Caco-2 (cell line): ENCODE results near the gene SYT14. TPM values are rescaled to one million over a fixed set of nuclear protein-coding genes. Genes with fewer than 3 reads are reported as not detected.

Experiments
- BruUV-seq: library from RNA; stranded (reverse); fragments of 400-500 nt; replicated peaks from 2 replicates; lab custom pipeline; 2021; lab: Mats Ljungman, UMichigan
- CTCF ChIA-PET: fragments of 300-600 bp; sonication (Branson Sonifier 250); formaldehyde crosslinking; loops from one replicate; lab custom pipeline; 2022; ENCODE audit warnings: antibody characterized with exemption; lab: Charles Lee
- POLR2A ChIA-PET: fragments of 300-600 bp; sonication (Branson Sonifier 250); formaldehyde crosslinking; loops from one replicate; lab custom pipeline; 2022; ENCODE audit warnings: antibody characterized with exemption; lab: Charles Lee
- DNase-seq, 2 experiments: peaks; one replicate each; pipeline versions ENCODE4 v3.0.0 to v3.0.0-alpha.2; 2020 to 2022
- H3K27me3 ChIP-seq: replicated peaks from 2 replicates; pipeline ENCODE4 v1.6.0; 2011; ENCODE audit warnings: low read length; ENCODE audit not compliant: control insufficient read depth, insufficient read depth
- H3K36me3 ChIP-seq: 2 replicates; pipeline ENCODE4 v1.5.1; 2011; ENCODE audit warnings: low read length; ENCODE audit not compliant: control insufficient read depth, insufficient read depth
- H3K4me1 ChIP-seq: fragments of 250-450 bp; sonication (Bioruptor Pico); 2 replicates; pipeline ENCODE4 v1.5.1; 2020; ENCODE audit warnings: mild to moderate bottlenecking
- H3K4me3 ChIP-seq: 2 replicates; pipeline ENCODE4 v1.5.1; 2011; ENCODE audit warnings: low read depth, mild to moderate bottlenecking, control low read depth, low read length
- H3K9me3 ChIP-seq: fragments of 250-450 bp; sonication (Bioruptor Pico); 2 replicates; pipeline ENCODE4 v1.5.1; 2020; ENCODE audit warnings: mild to moderate bottlenecking, moderate library complexity
- H3K27ac Mint-ChIP-seq: one replicate; pipeline ENCODE4 v1.8.0; 2022; ENCODE audit warnings: mixed read lengths; ENCODE audit not compliant: unreplicated experiment
- H3K27me3 Mint-ChIP-seq: one replicate; pipeline ENCODE4 v1.8.0; 2022; ENCODE audit warnings: mixed read lengths; ENCODE audit not compliant: insufficient read depth, unreplicated experiment
- H3K36me3 Mint-ChIP-seq: one replicate; pipeline ENCODE4 v1.8.0; 2022; ENCODE audit warnings: mild to moderate bottlenecking, mixed read lengths; ENCODE audit not compliant: insufficient read depth, unreplicated experiment
- H3K4me1 Mint-ChIP-seq: one replicate; pipeline ENCODE4 v1.8.0; 2022; ENCODE audit warnings: low read depth, mixed read lengths; ENCODE audit not compliant: unreplicated experiment
- H3K4me3 Mint-ChIP-seq: one replicate; pipeline ENCODE4 v1.8.0; 2022; ENCODE audit warnings: mild to moderate bottlenecking, moderate library complexity, mixed read lengths; ENCODE audit not compliant: unreplicated experiment
- H3K9me3 Mint-ChIP-seq: one replicate; pipeline ENCODE4 v1.8.0; 2022; ENCODE audit warnings: mixed read lengths; ENCODE audit not compliant: unreplicated experiment
- CTCF ChIP-seq, 2 experiments: fragments of 200-600 bp in 1 of 2; IDR thresholded peaks; 1 replicate in 1 of 2; 2 replicates in 1 of 2; pipeline versions ENCODE4 v1.5.1 to v1.8.0; 2011 to 2022; ENCODE audit warnings: antibody characterized with exemption in 1 of 2, control low read depth in 1 of 2, inconsistent platforms in 1 of 2, low read depth in 1 of 2, low read length in 1 of 2, mild to moderate bottlenecking in 1 of 2, moderate library complexity in 1 of 2; ENCODE audit not compliant: insufficient read depth in 1 of 2, severe bottlenecking in 1 of 2, unreplicated experiment in 1 of 2
- intact Hi-C: fragments of 100-400 bp; cut with micrococcal nuclease; formaldehyde crosslinking; loops from one replicate; pipeline ENCODE4 v1.10.0; 2022; ENCODE audit not compliant: unreplicated experiment
- total RNA-seq: library from RNA; stranded (reverse); gene quantifications from 2 replicates; pipeline ENCODE4 v1.2.3, GENCODE V29; 2022

SYT14 gene
- total RNA-seq, 1 experiment from 2014 or later = 0.18 TPM

GRCh38 chr1:210124736-210125135, 186.7 kb downstream of the SYT14 start:
- Histone ChIP-seq H3K9me3 (no peaks in the 10 kb centered on the region), H3K36me3 (no peaks in the 10 kb centered on the region), H3K4me1 (no peaks in the 10 kb centered on the region), H3K27me3 (no peaks in the 10 kb centered on the region), H3K4me3 (no peak overlapping the region)
- TF ChIP-seq CTCF (IDR thresholded peaks at IDR 0.05; ENCODE audit: insufficient read depth in 1 of 2, low read depth in 1 of 2, low read length in 1 of 2, severe bottlenecking in 1 of 2, unreplicated experiment in 1 of 2) = no peak
- intact Hi-C loops = no loop called here
- CTCF ChIA-PET = no interaction called here
- DNase-seq = no peak
- Mint-ChIP-seq H3K36me3 (no peaks in the 10 kb centered on the region), H3K27ac (no peak overlapping the region), H3K4me3 (no peak overlapping the region), H3K4me1 (no peaks in the 10 kb centered on the region), H3K27me3 (peaks cover under 1% of the 10 kb centered on the region), H3K9me3 (no peaks in the 10 kb centered on the region)
- POLR2A ChIA-PET = no interaction called here
- no TSS peak for BruUV-seq

- intact Hi-C loops = no loop called here
- CTCF ChIA-PET = interaction anchor here (0.6 kb wide), 1 partner anchor 225 kb away, joined by 3 read pairs; no protein-coding TSS in a partner anchor
Observed at GRCh38 chr1:210125143-210125542, 187.1 kb downstream of the SYT14 start.

GRCh38 chr1:210129092-210129491, 191.1 kb downstream of the SYT14 start:
- DNase-seq = no peak
- H3K9me3 ChIP-seq = no peaks in the 10 kb centered on the region
- BruUV-seq = no TSS peak
- no peaks in the 10 kb centered on the region for H3K27me3 ChIP-seq
- H3K27me3 Mint-ChIP-seq = peaks cover 7% of the 10 kb centered on the region
- POLR2A ChIA-PET = no interaction called here
- no peaks in the 10 kb centered on the region for H3K4me1 ChIP-seq
- intact Hi-C loops = no loop called here
- no peak overlapping the region for H3K27ac Mint-ChIP-seq
- CTCF ChIA-PET = no interaction called here
- H3K4me1 Mint-ChIP-seq = no peaks in the 10 kb centered on the region
- no peak overlapping the region for H3K4me3 ChIP-seq
- no peaks in the 10 kb centered on the region for H3K36me3 ChIP-seq
- H3K36me3 Mint-ChIP-seq = no peaks in the 10 kb centered on the region
- no peak for TF ChIP-seq CTCF (IDR thresholded peaks at IDR 0.05; ENCODE audit: insufficient read depth in 1 of 2, low read depth in 1 of 2, low read length in 1 of 2, severe bottlenecking in 1 of 2, unreplicated experiment in 1 of 2)
- no peak overlapping the region for H3K4me3 Mint-ChIP-seq
- H3K9me3 Mint-ChIP-seq = no peaks in the 10 kb centered on the region

More at GRCh38 chr1:210125143-210125542, 187.1 kb downstream of the SYT14 start:
- Mint-ChIP-seq H3K36me3 (no peaks in the 10 kb centered on the region), H3K9me3 (no peaks in the 10 kb centered on the region), H3K4me3 (no peak overlapping the region), H3K27ac (no peak overlapping the region), H3K4me1 (no peaks in the 10 kb centered on the region), H3K27me3 (peaks cover 3% of the 10 kb centered on the region)
- Histone ChIP-seq H3K4me3 (no peak overlapping the region), H3K27me3 (no peaks in the 10 kb centered on the region), H3K36me3 (no peaks in the 10 kb centered on the region), H3K4me1 (no peaks in the 10 kb centered on the region), H3K9me3 (no peaks in the 10 kb centered on the region)
- DNase-seq = no peak
- BruUV-seq = no TSS peak
- TF ChIP-seq CTCF (IDR thresholded peaks at IDR 0.05; ENCODE audit: insufficient read depth in 1 of 2, low read depth in 1 of 2, low read length in 1 of 2, severe bottlenecking in 1 of 2, unreplicated experiment in 1 of 2) = no peak
- POLR2A ChIA-PET = no interaction called here
